ENCODE measurements around the gene LGR4. TPM values are rescaled to one million over a fixed set of nuclear protein-coding genes. Genes with fewer than 3 reads are reported as not detected.

The LGR4 gene
- polyA plus RNA-seq, 1 experiment = 5.8 TPM

- Histone ChIP-seq H3K27me3 (ENCODE audit: control insufficient read depth, insufficient read depth, low read length) (no peaks in the 10 kb centered on the region), H3K9me3 (ENCODE audit: control insufficient read depth, insufficient read depth, low read length) (peaks cover 4% of the 10 kb centered on the region; the same call in 1 of the 2 replicates), H3K4me3 (ENCODE audit: low read depth, low read length) (peak within 1 kb of the TSS; percentile 99), H3K27ac (ENCODE audit: low read depth, low read length) (peak within 1 kb of the TSS; percentile 82)
- no peak; the same call in 1 of the 2 replicates for TF ChIP-seq CTCF (IDR thresholded peaks at IDR 0.05; ENCODE audit: low read depth, low read length)
- ChIA-PET CTCF (interaction anchor here (1.0 to 2.4 kb wide), 2 partner anchors 8 to 10 kb away, joined by 3 to 7 read pairs; no protein-coding TSS in a partner anchor), POLR2A (interaction anchor here (0.6 kb wide), 1 partner anchor 13 kb away, joined by 3 read pairs; no protein-coding TSS in a partner anchor)
- DNase-seq (ENCODE audit: low read depth, low spot score) = peak; percentile 84
These were observed 33.9 kb upstream of the LGR4 start, which contains the start of gene LIN7C for GRCh38 chr11:27506200-27507182. Gene LIN7C, minus strand, starts transcription at chr11:27506769. Its CDS starts 17 bp downstream, at chr11:27506752.

GRCh38 chr11:27505781-27506180, 33.2 kb upstream of the LGR4 start:
- Histone ChIP-seq H3K27ac (ENCODE audit: low read depth, low read length) (no peak overlapping the region), H3K9me3 (ENCODE audit: control insufficient read depth, insufficient read depth, low read length) (peaks cover 4% of the 10 kb centered on the region; the same call in 1 of the 2 replicates), H3K4me3 (ENCODE audit: low read depth, low read length) (peak overlapping the region; percentile 99), H3K27me3 (ENCODE audit: control insufficient read depth, insufficient read depth, low read length) (no peaks in the 10 kb centered on the region)
- no peak for DNase-seq (ENCODE audit: low read depth, low spot score)
- ChIA-PET POLR2A (no interaction called here), CTCF (interaction anchor here (2.4 kb wide), 1 partner anchor 7 kb away, joined by 7 read pairs; no protein-coding TSS in a partner anchor)
- TF ChIP-seq CTCF (IDR thresholded peaks at IDR 0.05; ENCODE audit: low read depth, low read length) = no peak

GRCh38 chr11:27504205-27504604, 31.6 kb upstream of the LGR4 start:
- H3K4me3 ChIP-seq (ENCODE audit: low read depth, low read length) = no peak overlapping the region
- H3K27me3 ChIP-seq (ENCODE audit: control insufficient read depth, insufficient read depth, low read length) = no peaks in the 10 kb centered on the region
- POLR2A ChIA-PET = no interaction called here
- TF ChIP-seq CTCF (IDR thresholded peaks at IDR 0.05; ENCODE audit: low read depth, low read length) = no peak
- CTCF ChIA-PET = no interaction called here
- H3K27ac ChIP-seq (ENCODE audit: low read depth, low read length) = no peak overlapping the region
- peaks cover 4% of the 10 kb centered on the region; the same call in 1 of the 2 replicates for H3K9me3 ChIP-seq (ENCODE audit: control insufficient read depth, insufficient read depth, low read length)
- no peak for DNase-seq (ENCODE audit: low read depth, low spot score)

GRCh38 chr11:27501100-27501499, 28.5 kb upstream of the LGR4 start:
- no peak overlapping the region for H3K4me3 ChIP-seq (ENCODE audit: low read depth, low read length)
- ChIA-PET CTCF (interaction anchor here (3.1 to 6.3 kb wide), 3 partner anchors 14 to 318 kb away, joined by 14 to 91 read pairs (median 28); no protein-coding TSS in a partner anchor), POLR2A (no interaction called here)
- TF ChIP-seq CTCF (IDR thresholded peaks at IDR 0.05; ENCODE audit: low read depth, low read length) = no peak
- DNase-seq (ENCODE audit: low read depth, low spot score) = no peak
- no peak overlapping the region for H3K27ac ChIP-seq (ENCODE audit: low read depth, low read length)
- no peaks in the 10 kb centered on the region for H3K27me3 ChIP-seq (ENCODE audit: control insufficient read depth, insufficient read depth, low read length)
- no peaks in the 10 kb centered on the region for H3K9me3 ChIP-seq (ENCODE audit: control insufficient read depth, insufficient read depth, low read length)

Measured in AG04450 (cell line).